A172 (cell line): ENCODE results near the gene CARF. TPM values are rescaled to one million over a fixed set of nuclear protein-coding genes. Genes with fewer than 3 reads are reported as not detected.

Experiments used
- DNase-seq: peaks from one replicate; pipeline ENCODE4 v3.0.0-alpha.2; 2015; ENCODE audit warnings: low spot score
- total RNA-seq: library from RNA; depleted of rRNA; stranded (reverse); fragments of >200 nt; shearing (Covaris generic); gene quantifications from 2 replicates; pipeline ENCODE4 v1.2.3, GENCODE V29; 2014; rRNA removed

The CARF gene
- total RNA-seq, 1 experiment from 2014 or later, result 7.0 TPM

DNA sequence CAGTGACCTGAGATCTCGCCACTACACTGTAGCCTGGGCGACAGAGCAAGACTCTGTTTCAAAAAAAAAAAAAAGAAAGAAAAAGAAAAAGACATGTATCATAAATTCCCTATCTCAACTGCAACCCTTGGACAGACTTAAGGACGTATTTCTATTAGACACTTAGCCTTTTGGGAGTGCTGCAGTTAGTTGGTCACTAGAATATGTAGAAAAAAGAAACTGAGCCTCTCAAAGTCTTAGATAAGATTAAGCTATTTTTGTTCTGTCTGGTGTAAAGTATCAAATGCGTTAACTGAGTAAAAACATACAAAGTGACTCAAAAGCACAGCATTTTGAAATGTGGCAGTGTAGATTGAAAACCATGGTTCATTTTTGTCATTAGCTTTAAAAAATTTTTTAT, 109.9 kb downstream of the CARF start:
- no peak for DNase-seq

- no peak for DNase-seq
Measured at GRCh38 chr2:203022751-203023150, 110.7 kb downstream of the CARF start.

DNA sequence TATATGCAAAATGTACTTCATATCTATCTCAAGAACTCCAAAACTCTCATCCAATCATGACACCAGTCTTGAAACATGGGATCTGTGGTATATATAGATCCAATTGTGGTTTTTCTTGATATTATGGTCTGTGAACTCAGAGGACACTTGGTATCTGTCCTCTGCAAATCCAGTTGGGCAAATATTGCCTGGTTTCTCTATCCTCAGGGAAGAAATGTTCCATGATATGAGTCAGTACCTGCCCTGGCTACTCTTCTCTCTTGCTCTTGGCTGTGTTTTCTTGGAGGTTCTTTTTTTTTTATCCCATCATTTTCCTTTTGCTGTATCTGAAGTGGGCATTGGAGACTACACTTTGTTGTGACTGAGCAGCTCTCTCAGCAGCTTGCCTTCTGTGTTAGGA, 113.5 kb downstream of the CARF start:
- DNase-seq, result no peak

DNA sequence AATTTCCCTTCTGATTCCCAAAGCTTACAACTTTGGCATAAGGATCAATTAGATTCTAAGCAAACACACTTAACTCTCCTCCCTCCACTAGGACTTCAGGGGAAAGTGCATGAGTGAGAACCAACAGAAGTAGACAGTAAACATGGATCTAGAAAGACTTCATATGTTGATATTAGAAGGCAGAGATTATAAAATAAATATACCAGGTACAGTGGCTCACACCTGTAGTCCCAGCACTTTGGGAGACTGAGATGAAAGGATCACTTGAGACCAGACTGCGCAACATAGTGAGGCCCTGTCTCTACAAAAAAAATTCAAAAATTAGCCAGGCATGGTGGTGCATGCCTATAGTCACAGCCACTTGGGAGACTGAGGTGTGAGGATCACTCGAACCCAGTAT, 118.5 kb downstream of the CARF start:
- DNase-seq, result no peak

DNA sequence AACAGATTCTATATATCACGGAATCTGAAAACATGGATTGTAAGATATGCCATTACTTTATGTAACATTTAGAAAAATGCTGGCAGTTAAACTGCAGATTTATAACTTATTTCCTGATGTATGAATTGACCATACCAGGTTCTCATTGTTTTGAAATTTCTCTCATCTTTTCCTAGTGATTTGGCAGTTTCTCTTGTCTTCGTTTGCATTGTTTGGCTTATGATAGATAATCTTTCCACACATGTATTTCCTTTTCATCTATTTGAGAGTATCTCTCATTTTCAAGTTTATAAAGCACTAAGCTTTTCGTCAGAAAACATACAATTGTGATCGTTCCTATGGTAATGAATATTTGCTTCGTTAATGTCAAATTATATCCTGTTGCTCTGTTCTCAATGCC, 118.9 kb downstream of the CARF start:
- no peak for DNase-seq

DNA sequence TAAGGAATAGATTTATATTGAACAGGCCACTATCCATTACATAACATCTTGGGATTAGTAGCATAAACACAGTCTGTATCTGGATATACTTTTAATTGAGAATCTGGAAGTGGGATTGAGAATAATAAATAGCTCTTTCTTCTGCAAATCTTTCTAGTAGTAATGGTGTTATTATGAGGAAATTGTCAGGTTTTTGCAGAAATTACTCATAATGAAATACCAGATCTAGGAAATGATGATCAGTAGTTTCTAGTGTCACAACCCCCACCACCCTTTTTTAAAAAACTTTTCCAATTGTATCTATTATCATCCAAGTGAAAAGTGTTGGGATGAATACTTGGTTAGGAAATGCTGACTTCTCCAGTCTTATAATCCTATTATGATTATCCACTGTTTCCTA, 121.3 kb downstream of the CARF start:
- no peak for DNase-seq

DNA sequence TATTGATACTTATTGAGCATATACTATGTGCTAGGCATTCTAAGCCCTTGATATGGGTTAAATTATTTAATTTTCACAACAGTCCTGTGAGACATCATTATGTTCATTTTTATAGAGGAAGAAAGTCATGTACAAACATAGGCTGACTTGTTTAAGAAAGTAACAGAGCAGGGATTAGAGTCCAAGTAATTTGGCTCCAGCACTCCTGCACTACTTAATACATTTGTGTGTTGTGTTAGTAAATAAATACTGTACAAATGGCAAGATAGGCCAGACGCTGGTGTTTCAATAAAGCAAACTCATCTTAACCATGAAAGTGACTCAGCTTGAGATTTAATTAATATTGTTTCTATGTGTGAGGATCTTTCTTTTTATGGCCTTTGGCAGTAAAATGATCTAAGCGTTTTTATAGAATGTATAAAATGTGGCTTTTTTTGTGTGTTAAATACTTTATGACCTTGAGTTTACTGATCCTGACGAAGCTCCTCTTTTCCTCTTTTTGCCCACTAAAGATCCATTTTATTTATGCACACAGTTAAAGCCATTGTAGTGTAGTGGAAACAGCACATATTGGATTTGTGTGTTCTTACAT, 123.9 kb downstream of the CARF start:
- no peak for DNase-seq

Other genes starting within 250 kb of the CARF start
- 9.7 and 14.4 TPM in 2 replicates for gene ICA1L, start 40.5 kb upstream of the CARF start, total RNA-seq
- gene WDR12, start 602 bp upstream of the CARF start, total RNA-seq, result 53.9 and 67.3 TPM in 2 replicates
- gene NBEAL1, start 102.6 kb downstream of the CARF start, total RNA-seq, result 11.4 and 16.6 TPM in 2 replicates